ENCODE data around the gene MIAT. TPM values are rescaled to one million over a fixed set of nuclear protein-coding genes. Genes with fewer than 3 reads are reported as not detected.
A peak's percentile ranks its signal among the peaks of the same experiment; 100 is the strongest.

MIAT gene
- total and polyA plus RNA-seq, 2 of the 8 experiments (the other 6 are each of a cell fraction or from before 2014, with no cell fraction given) = 27.6 to 36.0 TPM

DNA sequence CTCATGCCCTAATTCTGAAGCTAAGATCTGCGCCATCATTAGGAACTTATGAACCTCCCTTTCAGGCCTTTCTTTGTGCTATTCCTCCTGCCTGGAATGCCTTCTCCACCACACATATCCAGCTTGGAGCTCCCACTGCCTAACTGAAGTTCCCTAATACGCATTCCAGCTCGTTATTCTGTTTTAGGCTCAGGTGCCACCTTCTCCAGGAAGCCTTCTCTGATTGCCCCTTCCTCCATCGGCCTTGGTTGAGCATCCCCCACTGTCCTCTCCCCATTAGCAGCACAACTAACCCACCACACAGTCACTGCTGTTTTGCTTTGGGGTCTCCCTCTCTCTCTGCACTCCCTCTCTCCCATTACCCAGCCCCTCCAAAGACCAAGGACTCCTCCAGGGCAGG is 44.7 kb upstream of the MIAT start:
- no peak overlapping the region for H3K4ac ChIP-seq (replicated peaks; ENCODE audit: insufficient read length, low read depth, low read length)
- 0 out of 2 replicates have a peak overlapping the region, but pooled peaks have one; percentile 9 for H2BK15ac ChIP-seq (ENCODE audit: low read length)
- ChIA-PET CTCF (ENCODE audit: partially characterized antibody) (interaction anchor here (0.8 to 1.6 kb wide), 5 partner anchors 12 to 61 kb away, joined by 3 to 4 read pairs (median 3); no protein-coding TSS in a partner anchor), POLR2A (ENCODE audit: partially characterized antibody) (interaction anchor here (0.8 to 1.3 kb wide), 5 partner anchors 11 to 54 kb away, joined by 3 to 6 read pairs (median 3); no protein-coding TSS in a partner anchor)
- H4K8ac ChIP-seq (ENCODE audit: extremely low read depth, insufficient read depth, low read length) = no peak overlapping the region
- H2AFZ ChIP-seq (ENCODE audit: low read length) = no peak overlapping the region
- no peaks in the 10 kb centered on the region for H4K20me1 ChIP-seq (replicated peaks in 1 of 2; ENCODE audit: control insufficient read depth in 1 of 2, insufficient read depth in 2 of 2, low read length in 2 of 2)
- H3K27ac ChIP-seq (ENCODE audit: low read depth, low read length) = no peak overlapping the region
- H3K23ac ChIP-seq (ENCODE audit: insufficient read length) = no peak overlapping the region
- H2BK5ac ChIP-seq (ENCODE audit: low read depth, low read length) = peak overlapping the region; percentile 41; the same call in 1 of the 2 replicates
- peaks cover 5% of the 10 kb centered on the region; the same call in 1 of the 2 replicates for H3K23me2 ChIP-seq (ENCODE audit: low read depth, low read length)
- TF ChIP-seq, protein P1, sequence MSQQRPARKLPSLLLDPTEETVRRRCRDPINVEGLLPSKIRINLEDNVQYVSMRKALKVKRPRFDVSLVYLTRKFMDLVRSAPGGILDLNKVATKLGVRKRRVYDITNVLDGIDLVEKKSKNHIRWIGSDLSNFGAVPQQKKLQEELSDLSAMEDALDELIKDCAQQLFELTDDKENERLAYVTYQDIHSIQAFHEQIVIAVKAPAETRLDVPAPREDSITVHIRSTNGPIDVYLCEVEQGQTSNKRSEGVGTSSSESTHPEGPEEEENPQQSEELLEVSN (IDR thresholded peaks at IDR 0.05) = no peak
- TF ChIP-seq SP2 (IDR thresholded peaks at IDR 0.05; ENCODE audit: low read length) (no peak), ZNF274 (IDR thresholded peaks at IDR 0.05; ENCODE audit: borderline replicate concordance, extremely low read depth, low read length) (no peak), EGR1 (IDR thresholded peaks at IDR 0.05; ENCODE audit: borderline replicate concordance, low read depth, low read length) (no peak), MAFK (IDR thresholded peaks at IDR 0.05; ENCODE audit: low read depth, low read length) (no peak), CBX8 (IDR thresholded peaks at IDR 0.05; ENCODE audit: borderline replicate concordance, low read depth, low read length) (no peak), CHD2 (IDR thresholded peaks at IDR 0.05; ENCODE audit: low read length) (no peak), JUN (IDR thresholded peaks at IDR 0.05; ENCODE audit: low read depth, low read length) (no peak), EP300 (IDR thresholded peaks at IDR 0.05; ENCODE audit: borderline replicate concordance in 1 of 2, low read depth in 2 of 2, low read length in 2 of 2) (no peak), SAP30 (IDR thresholded peaks at IDR 0.05; ENCODE audit: insufficient read depth, insufficient replicate concordance, low read length) (no peak), CREB1 (IDR thresholded peaks at IDR 0.05) (no peak)
- no peak for DNase-seq (ENCODE audit: low read depth in 1 of 2, low spot score in 2 of 2)
- FAIRE-seq = no peak
- no peak overlapping the region for H2BK120ac ChIP-seq (replicated peaks; ENCODE audit: low read depth, low read length)
- peak overlapping the region; percentile 5 for H4K91ac ChIP-seq (replicated peaks; ENCODE audit: insufficient read length, low read length)
- peak overlapping the region; percentile 15; the same call in 1 of the 2 replicates for H2BK20ac ChIP-seq (ENCODE audit: low read length)
- no peak overlapping the region for H4K5ac ChIP-seq (ENCODE audit: insufficient read length, low read depth, low read length)
- no peaks in the 10 kb centered on the region for H3K79me2 ChIP-seq (ENCODE audit: control insufficient read depth in 1 of 2, insufficient read depth in 2 of 2, low read length in 2 of 2)
- H3K4me1 ChIP-seq (replicated peaks in 1 of 4; ENCODE audit: control insufficient read depth in 3 of 4, insufficient read depth in 4 of 4, low read length in 3 of 4) = peaks cover 22 to 39% (median 26%) of the 10 kb centered on the region in 4 experiments
- H3K18ac ChIP-seq (ENCODE audit: extremely low read depth, low read length) = no peak overlapping the region
- H3K56ac ChIP-seq (replicated peaks; ENCODE audit: insufficient read length, low read depth, low read length) = no peak overlapping the region
- H3K14ac ChIP-seq (ENCODE audit: insufficient read length) = no peak overlapping the region
- no peaks in the 10 kb centered on the region; the same call in 1 of the 2 replicates for H3K79me1 ChIP-seq (ENCODE audit: low read depth, low read length)
- peaks cover 5 to 31% (median 26%) of the 10 kb centered on the region in 4 experiments for H3K27me3 ChIP-seq (replicated peaks in 1 of 4; ENCODE audit: control insufficient read depth in 3 of 4, extremely low read depth in 1 of 4, insufficient read depth in 3 of 4, low read length in 3 of 4)
- peak overlapping the region in 1 of 2 experiments; percentile 89; a peak in 2 of 4 replicates for H3K4me2 ChIP-seq (ENCODE audit: insufficient read depth in 1 of 2, low read depth in 2 of 2, low read length in 2 of 2)
- H2BK12ac ChIP-seq (ENCODE audit: low read depth, low read length) = peak overlapping the region; percentile 56; the same call in 1 of the 2 replicates
- 78% methylated on average over 4 of the region's 4 CpGs; no CpG with 5 or more reads in 1 of the 2 experiments for WGBS, 2 experiments (ENCODE audit: extremely low coverage in 1 of 2, insufficient coverage in 1 of 2, insufficient read length in 1 of 2, insufficient replicate concordance in 2 of 2, low coverage in 1 of 2, low lambda C conversion rate in 2 of 2, missing lambda C conversion rate in 1 of 2)
- no peaks in the 10 kb centered on the region for H3K36me3 ChIP-seq (ENCODE audit: control insufficient read depth in 2 of 4, insufficient read depth in 4 of 4, low read length in 3 of 4)
- H3K9me3 ChIP-seq (ENCODE audit: insufficient read depth in 2 of 2, low read depth in 1 of 2, low read length in 1 of 2) = no peaks in the 10 kb centered on the region
- H2AK5ac ChIP-seq (ENCODE audit: low read depth, low read length) = peak overlapping the region; percentile 7
- H3K4me3 ChIP-seq (ENCODE audit: extremely low read depth in 1 of 4, insufficient read depth in 2 of 4, low read depth in 3 of 4, low read length in 4 of 4) = no peak overlapping the region
- H3K9ac ChIP-seq (replicated peaks in 1 of 4; ENCODE audit: extremely low read depth in 1 of 4, low read depth in 3 of 4, low read length in 3 of 4) = no peak overlapping the region

All from H1 (cell line).